ENCODE results near the gene STRBP.
"Not testable (repeated sequence)": the region's sequence is repeated elsewhere in the genome, so short reads cannot be mapped to it uniquely, and the experiment has no call there.

Gene STRBP

GRCh38 chr9:123268465-123269259 is at the start of gene STRBP:
STRBP (minus strand) TSS chr9:123268586; CDS start chr9:123184134, 84,452 bp downstream.
- peak; percentile 92 for DNase-seq

- no peak for DNase-seq
Observed at GRCh38 chr9:123316053-123316718, 47.8 kb upstream of the STRBP start.

GRCh38 chr9:123315635-123316034 is 47.2 kb upstream of the STRBP start:
- no peak for DNase-seq

- DNase-seq = no peak
Observed at GRCh38 chr9:123314617-123315016, 46.2 kb upstream of the STRBP start.

GRCh38 chr9:123312306-123312877 is 44.0 kb upstream of the STRBP start:
- no peak for DNase-seq

GRCh38 chr9:123311250-123311752 is 42.9 kb upstream of the STRBP start:
- DNase-seq = no peak

GRCh38 chr9:123310551-123311249 is 42.3 kb upstream of the STRBP start:
- DNase-seq = no peak

- DNase-seq = no peak
Observed at GRCh38 chr9:123309611-123310010, 41.2 kb upstream of the STRBP start.

GRCh38 chr9:123305879-123306278 is 37.5 kb upstream of the STRBP start:
- DNase-seq = no peak

- no peak for DNase-seq
Observed at GRCh38 chr9:123304340-123304691, 35.9 kb upstream of the STRBP start.

GRCh38 chr9:123302348-123303214 is 34.2 kb upstream of the STRBP start:
- no peak for DNase-seq

- DNase-seq = not testable (repeated sequence)
Observed at GRCh38 chr9:123301936-123302335, 33.5 kb upstream of the STRBP start.

GRCh38 chr9:123300554-123300953 is 32.2 kb upstream of the STRBP start:
- no peak for DNase-seq

- DNase-seq = no peak
Observed at GRCh38 chr9:123299558-123300126, 31.3 kb upstream of the STRBP start.

GRCh38 chr9:123296174-123296573 is 27.8 kb upstream of the STRBP start:
- DNase-seq = no peak

- DNase-seq = no peak
Observed at GRCh38 chr9:123291736-123292135, 23.4 kb upstream of the STRBP start.

GRCh38 chr9:123290764-123291163 is 22.4 kb upstream of the STRBP start:
- DNase-seq = no peak

GRCh38 chr9:123287639-123288038 is 19.3 kb upstream of the STRBP start:
- DNase-seq = no peak

GRCh38 chr9:123286324-123286723 is 17.9 kb upstream of the STRBP start:
- no peak for DNase-seq

- DNase-seq = no peak
Observed at GRCh38 chr9:123284656-123285055, 16.3 kb upstream of the STRBP start.

- no peak for DNase-seq
Observed at GRCh38 chr9:123283455-123283854, 15.1 kb upstream of the STRBP start.

GRCh38 chr9:123283048-123283408 is 14.6 kb upstream of the STRBP start:
- DNase-seq = no peak

Data from activated naive CD4-positive, alpha-beta T cell treated with Interleukin-2 at 50 U/mL for 16 hours (primary cell).